ENCODE measurements around the gene ACACB.

DNA sequence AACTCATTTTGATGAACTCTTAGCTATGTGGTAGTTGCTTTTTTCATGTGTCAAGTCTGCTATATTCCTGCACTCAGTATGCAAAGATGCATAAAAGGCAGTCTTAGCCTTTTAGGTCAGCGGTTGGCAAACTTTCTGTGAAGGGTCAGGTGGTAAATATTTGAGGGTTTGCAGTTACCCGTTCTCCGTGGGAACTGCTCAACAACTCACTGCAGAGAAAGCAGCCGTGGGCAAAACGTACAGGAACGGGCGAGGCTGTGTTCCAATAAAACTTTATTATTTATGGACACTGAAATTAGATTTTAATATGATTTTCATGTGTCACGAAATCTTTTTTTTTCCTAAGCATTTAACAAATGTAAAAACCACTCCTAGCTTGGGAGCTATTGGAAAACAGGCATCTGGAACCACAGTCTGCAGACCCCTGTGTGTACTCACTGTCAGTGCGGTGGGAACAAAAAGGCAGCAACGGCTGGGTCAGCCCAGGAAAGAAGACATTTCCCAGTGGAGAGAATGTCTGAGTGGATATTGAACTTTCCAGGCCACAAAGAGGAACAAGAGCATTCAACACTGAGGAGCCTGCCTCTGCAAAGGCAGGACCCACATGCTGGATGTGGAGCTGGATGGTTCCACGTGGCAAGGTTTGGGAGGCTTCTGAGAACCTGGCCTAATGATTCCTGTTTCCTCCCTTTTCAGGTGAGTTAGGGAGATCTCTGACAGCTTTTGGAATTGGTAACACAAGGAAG is 3.5 kb upstream of the ACACB start:
- TF ChIP-seq, protein P1, sequence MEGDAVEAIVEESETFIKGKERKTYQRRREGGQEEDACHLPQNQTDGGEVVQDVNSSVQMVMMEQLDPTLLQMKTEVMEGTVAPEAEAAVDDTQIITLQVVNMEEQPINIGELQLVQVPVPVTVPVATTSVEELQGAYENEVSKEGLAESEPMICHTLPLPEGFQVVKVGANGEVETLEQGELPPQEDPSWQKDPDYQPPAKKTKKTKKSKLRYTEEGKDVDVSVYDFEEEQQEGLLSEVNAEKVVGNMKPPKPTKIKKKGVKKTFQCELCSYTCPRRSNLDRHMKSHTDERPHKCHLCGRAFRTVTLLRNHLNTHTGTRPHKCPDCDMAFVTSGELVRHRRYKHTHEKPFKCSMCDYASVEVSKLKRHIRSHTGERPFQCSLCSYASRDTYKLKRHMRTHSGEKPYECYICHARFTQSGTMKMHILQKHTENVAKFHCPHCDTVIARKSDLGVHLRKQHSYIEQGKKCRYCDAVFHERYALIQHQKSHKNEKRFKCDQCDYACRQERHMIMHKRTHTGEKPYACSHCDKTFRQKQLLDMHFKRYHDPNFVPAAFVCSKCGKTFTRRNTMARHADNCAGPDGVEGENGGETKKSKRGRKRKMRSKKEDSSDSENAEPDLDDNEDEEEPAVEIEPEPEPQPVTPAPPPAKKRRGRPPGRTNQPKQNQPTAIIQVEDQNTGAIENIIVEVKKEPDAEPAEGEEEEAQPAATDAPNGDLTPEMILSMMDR (conservative IDR thresholded peaks at IDR 0.05; ENCODE audit: low read depth in 2 of 2) = no peak
- no peak for TF ChIP-seq EZH2 (IDR thresholded peaks at IDR 0.05; ENCODE audit: low read depth, unreplicated experiment)
- TF ChIP-seq REST (IDR thresholded peaks at IDR 0.05; ENCODE audit: unreplicated experiment) = no peak
- TF ChIP-seq EZH2phosphoT487 (IDR thresholded peaks at IDR 0.05; ENCODE audit: unreplicated experiment) = no peak
- no peak for TF ChIP-seq CREB1 (CRISPR knock-in tag; IDR thresholded peaks at IDR 0.05; ENCODE audit: low read depth)
- TF ChIP-seq POLR2AphosphoS5 (IDR thresholded peaks at IDR 0.05; ENCODE audit: low read depth) = no peak
- no peak for TF ChIP-seq JUNB (IDR thresholded peaks at IDR 0.05; ENCODE audit: unreplicated experiment)
- no peak for TF ChIP-seq STAT1 (IDR thresholded peaks at IDR 0.05; ENCODE audit: unreplicated experiment)
- TF ChIP-seq ZNF114 (CRISPR knock-in tag; IDR thresholded peaks at IDR 0.05) = no peak
- TF ChIP-seq, protein P2, sequence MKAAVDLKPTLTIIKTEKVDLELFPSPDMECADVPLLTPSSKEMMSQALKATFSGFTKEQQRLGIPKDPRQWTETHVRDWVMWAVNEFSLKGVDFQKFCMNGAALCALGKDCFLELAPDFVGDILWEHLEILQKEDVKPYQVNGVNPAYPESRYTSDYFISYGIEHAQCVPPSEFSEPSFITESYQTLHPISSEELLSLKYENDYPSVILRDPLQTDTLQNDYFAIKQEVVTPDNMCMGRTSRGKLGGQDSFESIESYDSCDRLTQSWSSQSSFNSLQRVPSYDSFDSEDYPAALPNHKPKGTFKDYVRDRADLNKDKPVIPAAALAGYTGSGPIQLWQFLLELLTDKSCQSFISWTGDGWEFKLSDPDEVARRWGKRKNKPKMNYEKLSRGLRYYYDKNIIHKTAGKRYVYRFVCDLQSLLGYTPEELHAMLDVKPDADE (IDR thresholded peaks at IDR 0.05) = no peak
- no peak for TF ChIP-seq NANOG (IDR thresholded peaks at IDR 0.05; ENCODE audit: borderline replicate concordance)
- TF ChIP-seq ZNF331 (CRISPR knock-in tag; IDR thresholded peaks at IDR 0.05; ENCODE audit: low read depth) = no peak
- no peak for TF ChIP-seq ZNF462 (CRISPR knock-in tag; IDR thresholded peaks at IDR 0.05)

All from GM23338 (cell line).